D341Med (cell line): ENCODE data around the gene EIF4E2.
"Not testable (repeated sequence)": the region's sequence is repeated elsewhere in the genome, so short reads cannot be mapped to it uniquely, and the experiment has no call there.

ENCODE experiments used
- DNase-seq: peaks from one replicate; pipeline ENCODE4 v3.0.0; 2012; ENCODE audit warnings: low spot score

Gene EIF4E2

DNA sequence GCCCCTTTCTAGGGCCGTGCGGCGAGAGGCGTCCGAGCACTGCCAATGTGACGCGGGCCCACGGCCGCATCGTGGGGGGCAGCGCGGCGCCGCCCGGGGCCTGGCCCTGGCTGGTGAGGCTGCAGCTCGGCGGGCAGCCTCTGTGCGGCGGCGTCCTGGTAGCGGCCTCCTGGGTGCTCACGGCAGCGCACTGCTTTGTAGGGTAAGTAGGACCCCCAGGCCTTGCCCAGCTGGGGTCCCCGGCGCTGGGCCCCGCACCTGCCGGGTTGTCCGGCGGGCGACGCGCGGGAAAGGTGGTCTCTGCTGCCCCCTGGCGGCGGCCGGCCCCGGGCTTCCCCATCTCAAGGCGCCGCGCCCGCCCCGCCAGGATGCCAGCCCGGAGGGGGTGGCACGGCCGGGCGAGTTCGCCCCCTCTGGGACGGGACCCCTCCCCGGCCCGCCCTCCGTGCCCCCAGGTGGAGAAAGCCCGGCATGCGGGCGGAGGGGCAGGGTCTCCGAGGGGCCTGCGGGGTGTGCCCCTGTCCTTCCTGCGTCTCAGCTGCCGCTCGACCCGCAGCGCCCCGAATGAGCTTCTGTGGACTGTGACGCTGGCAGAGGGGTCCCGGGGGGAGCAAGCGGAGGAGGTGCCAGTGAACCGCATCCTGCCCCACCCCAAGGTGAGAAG, 28.4 kb upstream of the EIF4E2 start:
- peak; percentile 93 for DNase-seq

DNA sequence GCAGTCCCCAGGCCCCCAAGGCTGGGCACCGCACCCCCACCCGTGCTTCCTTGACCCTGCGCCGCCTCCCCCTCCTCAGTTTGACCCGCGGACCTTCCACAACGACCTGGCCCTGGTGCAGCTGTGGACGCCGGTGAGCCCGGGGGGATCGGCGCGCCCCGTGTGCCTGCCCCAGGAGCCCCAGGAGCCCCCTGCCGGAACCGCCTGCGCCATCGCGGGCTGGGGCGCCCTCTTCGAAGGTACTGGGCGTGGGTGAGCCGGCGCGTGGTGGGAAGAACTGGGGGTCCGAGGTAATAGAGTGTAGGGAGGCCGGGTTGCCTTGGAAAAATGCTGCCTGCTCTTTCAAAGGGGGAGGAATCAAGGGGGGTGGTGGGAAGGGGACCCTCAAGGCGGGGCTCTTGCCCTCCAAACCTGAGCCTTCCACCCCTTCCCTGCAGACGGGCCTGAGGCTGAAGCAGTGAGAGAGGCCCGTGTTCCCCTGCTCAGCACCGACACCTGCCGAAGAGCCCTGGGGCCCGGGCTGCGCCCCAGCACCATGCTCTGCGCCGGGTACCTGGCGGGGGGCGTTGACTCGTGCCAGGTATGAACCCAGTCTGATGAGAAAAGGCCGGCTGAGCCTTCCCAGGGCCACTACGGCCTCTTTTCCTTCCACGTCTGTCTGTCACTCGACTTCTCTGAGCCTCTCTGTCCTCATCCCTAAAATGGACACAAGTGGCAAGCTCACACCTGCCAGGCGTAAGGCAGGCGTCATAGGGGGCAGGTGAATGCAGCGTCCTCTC, 27.7 kb upstream of the EIF4E2 start:
- no peak for DNase-seq

DNA sequence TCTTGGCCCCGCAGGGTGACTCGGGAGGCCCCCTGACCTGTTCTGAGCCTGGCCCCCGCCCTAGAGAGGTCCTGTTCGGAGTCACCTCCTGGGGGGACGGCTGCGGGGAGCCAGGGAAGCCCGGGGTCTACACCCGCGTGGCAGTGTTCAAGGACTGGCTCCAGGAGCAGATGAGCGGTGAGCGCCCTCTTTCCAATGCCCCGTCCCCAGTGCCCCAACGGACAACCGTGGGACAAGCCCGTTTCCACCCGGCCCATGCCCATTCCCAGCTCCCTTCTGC, 27.1 kb upstream of the EIF4E2 start:
- no peak for DNase-seq

DNA sequence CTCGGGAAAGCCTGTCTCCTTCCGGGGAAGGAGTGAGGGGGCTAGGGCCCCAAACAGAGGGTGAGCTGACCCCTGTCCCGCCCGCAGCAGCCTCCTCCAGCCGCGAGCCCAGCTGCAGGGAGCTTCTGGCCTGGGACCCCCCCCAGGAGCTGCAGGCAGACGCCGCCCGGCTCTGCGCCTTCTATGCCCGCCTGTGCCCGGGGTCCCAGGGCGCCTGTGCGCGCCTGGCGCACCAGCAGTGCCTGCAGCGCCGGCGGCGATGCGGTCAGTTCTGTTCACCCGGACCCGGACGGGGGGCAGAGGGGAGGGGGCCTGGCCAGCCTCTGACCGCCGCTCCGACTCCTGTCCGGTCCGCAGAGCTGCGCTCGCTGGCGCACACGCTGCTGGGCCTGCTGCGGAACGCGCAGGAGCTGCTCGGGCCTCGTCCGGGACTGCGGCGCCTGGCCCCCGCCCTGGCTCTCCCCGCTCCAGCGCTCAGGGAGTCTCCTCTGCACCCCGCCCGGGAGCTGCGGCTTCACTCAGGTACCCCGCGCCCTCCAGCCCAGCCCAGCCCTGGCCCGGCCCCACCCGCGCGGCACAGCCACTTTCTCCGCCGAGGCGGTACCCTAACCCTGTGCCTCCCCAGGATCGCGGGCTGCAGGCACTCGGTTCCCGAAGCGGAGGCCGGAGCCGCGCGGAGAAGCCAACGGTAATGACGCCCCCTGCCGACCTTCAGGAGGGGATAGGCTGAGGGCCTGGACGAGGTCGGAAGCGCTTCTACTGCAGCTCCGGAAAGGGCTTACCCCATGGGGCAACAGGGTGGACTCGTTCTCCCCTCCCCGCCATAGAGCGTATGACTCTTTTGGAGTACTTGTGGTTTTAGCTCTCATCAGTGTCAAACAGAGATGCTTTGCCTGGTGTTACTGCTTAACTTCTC, 26.5 kb upstream of the EIF4E2 start:
- peak; percentile 72 for DNase-seq

DNA sequence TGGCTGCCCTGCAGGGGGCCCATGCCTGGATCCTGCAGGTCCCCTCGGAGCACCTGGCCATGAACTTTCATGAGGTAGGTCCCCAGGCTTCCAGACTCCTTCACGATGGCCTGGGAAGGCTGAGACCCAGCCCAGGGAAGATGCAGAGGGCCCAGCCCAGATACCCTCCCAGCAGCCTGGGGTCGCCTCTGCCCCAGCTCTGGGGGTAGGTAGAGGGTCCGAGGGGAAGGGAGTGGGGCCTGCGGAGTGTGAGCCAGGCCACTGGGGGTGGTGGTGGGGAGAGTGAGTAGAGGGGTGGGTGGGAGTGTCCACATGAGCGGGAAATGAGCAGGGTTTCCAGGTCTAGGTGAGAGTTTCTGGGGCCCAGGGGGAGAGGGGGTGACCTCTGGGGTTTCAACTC, 25.7 kb upstream of the EIF4E2 start:
- no peak for DNase-seq

DNA sequence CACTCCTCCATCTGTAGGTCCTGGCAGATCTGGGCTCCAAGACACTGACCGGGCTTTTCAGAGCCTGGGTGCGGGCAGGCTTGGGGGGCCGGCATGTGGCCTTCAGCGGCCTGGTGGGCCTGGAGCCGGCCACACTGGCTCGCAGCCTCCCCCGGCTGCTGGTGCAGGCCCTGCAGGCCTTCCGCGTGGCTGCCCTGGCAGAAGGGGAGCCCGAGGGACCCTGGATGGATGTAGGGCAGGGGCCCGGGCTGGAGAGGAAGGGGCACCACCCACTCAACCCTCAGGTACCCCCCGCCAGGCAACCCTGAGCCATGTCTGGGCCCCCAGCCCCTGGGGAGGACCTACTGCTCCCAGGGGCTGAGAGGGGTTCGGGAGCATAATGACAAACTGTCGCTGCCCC, 25.3 kb upstream of the EIF4E2 start:
- no peak for DNase-seq

DNA sequence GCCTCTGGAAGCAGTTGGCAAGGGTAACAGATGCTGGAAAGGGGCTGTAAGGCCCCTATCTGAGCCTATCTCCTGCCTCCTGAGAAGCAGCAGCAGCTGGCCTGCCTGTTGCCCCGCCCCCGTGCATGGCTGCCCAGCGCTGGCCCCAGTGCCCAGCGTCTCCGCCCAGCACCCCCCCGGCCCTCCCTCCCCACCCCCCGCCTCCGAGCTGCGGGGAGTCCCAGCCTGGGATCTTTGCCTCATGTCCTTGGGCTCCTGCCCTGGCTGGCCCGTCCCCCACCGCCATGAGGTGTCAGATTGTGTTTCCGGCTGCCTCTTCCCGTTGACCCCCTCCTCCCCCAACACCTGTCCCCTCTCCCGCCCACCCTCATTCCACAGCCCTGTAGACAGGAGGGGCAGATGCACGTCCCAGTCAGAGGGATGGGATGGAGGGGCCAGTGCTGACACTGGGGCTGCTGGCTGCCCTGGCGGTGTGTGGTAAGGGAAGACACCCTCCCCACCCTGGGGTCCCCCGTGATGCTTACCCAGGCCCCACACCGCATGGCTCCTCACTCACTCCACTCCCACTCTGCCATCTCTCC, 24.6 kb upstream of the EIF4E2 start, which contains the start of gene CHRND:
Gene CHRND, plus strand, starts transcription at position 370 of the 581 bp plus-strand sequence. Its CDS starts 56 bp downstream, at position 426.
- DNase-seq, result no peak

DNA sequence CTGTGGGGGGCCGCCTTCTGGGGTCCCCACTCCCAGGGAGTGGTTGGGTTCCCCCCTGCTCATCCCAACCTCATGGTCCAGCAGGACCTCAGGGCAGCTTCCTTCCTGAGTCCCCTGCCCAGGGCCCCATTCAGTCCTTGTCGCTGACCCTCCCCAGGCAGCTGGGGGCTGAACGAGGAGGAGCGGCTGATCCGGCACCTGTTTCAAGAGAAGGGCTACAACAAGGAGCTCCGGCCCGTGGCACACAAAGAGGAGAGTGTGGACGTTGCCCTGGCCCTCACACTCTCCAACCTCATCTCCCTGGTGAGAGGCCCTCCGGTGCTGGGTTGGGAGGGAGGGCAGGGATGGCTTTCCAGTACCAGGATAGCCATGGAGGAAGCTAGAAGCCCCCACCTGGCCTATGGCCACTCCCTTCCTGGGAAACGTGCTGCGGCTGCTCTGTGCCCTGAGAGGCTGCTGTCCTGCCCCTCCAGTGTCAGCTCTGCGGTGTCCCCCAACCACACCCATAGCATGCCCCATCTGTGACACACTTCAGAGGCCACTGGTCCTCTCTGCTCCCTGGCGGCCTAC, 24.0 kb upstream of the EIF4E2 start:
- DNase-seq, result no peak

DNA sequence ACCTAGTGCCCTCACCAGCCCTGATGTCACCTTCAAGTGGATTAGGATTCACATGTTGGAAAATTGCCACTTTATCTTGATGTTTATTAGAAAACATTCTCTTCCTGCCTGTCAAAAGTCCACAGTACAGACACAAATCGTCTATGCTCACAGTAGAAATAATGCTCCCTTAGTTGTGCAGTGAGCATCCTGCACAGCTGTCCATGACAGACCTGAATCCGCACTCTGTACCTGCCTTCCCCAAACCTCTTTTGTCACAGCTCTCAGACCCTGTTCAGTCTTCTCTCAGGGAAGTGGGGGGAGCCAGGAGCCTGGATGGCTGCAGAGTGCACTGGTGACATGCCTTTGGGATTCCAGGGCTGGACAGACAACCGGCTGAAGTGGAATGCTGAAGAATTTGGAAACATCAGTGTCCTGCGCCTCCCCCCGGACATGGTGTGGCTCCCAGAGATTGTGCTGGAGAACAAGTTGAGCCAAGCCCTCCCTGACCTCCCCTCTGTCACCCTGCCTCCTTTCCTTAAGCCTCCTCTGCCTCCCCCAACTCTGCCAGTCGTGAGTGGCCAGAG, 22.5 kb upstream of the EIF4E2 start:
- DNase-seq, result no peak

DNA sequence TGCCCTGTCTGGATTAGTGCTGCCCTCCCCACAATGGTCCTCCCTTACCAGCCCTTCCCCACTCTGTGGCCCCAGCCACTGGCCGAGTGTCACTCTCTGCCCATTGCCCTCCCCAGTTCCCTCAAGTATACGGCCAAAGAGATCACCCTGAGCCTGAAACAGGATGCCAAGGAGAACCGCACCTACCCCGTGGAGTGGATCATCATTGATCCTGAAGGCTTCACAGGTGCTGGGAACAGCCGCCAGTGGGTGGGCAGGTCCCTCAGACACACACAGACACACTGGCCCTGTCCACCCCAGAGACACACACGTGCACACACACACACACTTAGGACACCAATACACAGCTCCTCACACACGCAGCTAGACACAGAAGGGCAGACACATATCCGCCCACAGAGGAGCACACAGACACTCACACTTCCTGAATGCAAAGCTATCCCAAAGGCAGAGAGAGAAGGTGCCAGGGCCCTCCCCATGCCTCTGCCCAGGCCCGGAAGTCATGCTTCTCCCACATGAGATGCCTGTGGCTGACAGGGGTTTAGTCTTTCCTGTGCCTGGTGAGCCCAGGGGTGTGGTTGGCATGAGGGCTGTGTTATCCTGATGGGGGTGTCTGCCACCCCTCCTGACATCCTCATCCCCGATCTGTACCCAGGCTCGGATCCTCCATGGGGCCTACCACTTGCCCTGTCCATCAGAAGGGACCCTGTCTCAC, 21.6 kb upstream of the EIF4E2 start:
- DNase-seq, result no peak

DNA sequence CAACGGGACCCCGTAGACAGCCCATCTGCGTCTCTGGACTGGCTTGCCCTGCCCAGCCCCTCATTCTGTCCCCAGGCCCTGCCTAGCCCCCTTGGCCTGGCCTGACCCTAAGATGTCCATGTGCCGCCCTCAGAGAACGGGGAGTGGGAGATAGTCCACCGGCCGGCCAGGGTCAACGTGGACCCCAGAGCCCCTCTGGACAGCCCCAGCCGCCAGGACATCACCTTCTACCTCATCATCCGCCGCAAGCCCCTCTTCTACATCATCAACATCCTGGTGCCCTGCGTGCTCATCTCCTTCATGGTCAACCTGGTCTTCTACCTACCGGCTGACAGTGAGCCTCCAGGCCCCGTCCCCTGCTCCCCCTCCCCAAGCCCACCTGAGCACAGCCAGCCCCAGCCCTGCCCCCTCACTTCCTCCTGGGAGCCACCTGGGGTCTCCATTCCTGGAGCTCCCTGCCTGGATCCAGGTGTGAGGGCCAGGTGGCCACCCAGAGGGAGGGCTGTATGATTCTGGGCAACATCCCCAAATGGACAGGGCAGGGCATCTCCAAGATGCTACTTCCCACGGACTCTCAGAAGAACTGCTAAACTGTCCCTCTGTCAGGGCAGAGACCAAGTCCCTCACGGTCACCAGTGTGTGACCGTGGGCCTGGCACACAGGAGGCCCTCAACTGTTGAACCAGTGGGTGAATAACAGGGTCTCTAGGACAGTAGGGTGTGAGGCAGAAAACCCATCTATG, 20.5 kb upstream of the EIF4E2 start:
- no peak for DNase-seq

DNA sequence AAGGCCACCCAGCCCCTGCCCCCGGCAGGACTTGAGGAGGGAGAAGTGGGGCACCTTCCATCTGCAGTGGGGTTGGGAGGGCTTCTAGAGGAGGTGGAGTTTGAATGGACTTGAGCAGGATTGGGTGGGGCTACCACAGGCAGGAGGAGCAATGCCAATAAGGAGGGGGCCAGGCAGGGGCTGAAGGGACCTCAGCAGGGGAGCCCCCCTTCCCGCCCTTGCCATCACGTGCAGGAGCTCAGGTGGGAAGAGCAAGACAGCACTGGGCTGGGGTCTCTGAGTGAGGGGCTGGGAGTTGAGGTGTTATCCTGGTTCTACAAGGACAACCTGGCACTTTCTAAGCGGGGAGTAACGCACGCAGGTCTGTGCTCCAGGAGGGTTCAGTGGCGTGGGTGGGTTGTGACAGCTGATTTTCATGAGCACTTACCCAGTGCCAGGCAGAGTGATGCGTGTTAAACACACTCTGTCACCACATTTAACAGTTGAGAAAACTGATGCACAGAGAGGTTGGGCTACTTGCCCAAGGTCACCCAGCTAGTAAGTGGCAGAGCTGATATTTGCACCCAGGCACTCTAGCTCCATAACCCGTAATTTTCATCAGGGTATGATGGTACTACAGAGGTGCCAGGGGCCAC, 19.7 kb upstream of the EIF4E2 start:
- no peak for DNase-seq

DNA sequence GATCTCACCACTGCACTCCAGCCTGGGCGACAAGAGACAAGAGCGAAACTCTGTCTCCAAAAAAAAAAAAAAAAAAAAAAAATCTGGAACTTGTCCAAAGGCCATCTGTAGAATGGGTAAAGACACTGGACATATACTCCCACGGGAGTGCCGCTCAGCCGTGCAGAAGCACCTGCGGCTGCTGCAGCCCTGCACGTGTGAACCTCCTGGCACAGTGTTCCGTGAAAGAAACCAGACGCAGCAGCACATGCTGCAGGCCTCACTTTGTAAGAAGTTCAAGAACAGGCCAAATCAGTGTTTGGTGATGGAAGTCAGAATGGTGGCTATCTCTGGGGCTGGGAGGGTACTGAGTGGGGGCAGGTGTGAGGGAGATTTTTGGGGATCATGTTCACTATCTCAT, 18.1 kb upstream of the EIF4E2 start:
- no peak for DNase-seq

DNA sequence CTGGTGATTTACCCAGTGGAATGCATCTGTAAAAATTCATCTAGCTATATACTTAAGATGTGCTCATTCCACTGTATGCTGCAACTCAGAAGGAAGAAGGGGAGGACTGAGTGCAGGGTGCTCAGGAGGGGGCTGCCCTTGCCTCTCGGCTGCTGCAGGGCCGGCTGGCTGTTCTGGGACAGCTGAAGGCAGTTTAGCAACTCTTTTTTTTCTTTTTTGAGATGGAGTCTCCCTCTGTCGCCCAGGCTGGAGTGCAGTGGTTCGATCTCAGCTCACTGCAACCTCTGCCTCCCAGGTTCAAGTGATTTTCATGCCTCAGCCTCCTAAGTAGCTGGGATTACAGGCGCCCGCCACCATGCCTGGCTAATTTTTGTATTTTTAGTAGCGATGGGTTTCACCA, 17.7 kb upstream of the EIF4E2 start:
- DNase-seq, result not testable (repeated sequence)

DNA sequence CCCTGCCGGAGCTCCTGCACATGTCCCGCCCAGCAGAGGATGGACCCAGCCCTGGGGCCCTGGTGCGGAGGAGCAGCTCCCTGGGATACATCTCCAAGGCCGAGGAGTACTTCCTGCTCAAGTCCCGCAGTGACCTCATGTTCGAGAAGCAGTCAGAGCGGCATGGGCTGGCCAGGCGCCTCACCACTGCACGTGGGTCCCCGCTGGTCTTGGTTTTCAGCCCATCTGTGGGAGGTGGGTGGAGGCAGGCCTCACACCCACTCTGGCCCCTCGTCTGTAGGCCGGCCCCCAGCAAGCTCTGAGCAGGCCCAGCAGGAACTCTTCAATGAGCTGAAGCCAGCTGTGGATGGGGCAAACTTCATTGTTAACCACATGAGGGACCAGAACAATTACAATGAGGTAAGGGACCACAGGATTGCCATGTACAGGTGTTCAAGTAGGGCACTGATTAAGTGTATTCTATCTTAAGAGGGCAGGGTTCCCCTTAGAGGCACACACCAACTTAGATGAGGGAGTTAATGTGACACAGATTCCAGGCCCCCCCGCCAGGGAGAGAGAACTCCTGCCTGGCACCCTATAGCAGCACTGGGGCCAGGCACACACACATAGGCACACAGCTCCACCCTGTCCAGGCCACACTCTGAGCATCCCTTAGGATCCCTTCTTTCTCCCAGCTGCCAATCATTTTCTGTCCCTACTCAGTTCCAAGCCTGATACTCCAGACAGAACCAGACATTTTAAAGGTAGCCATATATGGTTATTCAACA, 16.4 kb upstream of the EIF4E2 start:
- DNase-seq, result no peak

DNA sequence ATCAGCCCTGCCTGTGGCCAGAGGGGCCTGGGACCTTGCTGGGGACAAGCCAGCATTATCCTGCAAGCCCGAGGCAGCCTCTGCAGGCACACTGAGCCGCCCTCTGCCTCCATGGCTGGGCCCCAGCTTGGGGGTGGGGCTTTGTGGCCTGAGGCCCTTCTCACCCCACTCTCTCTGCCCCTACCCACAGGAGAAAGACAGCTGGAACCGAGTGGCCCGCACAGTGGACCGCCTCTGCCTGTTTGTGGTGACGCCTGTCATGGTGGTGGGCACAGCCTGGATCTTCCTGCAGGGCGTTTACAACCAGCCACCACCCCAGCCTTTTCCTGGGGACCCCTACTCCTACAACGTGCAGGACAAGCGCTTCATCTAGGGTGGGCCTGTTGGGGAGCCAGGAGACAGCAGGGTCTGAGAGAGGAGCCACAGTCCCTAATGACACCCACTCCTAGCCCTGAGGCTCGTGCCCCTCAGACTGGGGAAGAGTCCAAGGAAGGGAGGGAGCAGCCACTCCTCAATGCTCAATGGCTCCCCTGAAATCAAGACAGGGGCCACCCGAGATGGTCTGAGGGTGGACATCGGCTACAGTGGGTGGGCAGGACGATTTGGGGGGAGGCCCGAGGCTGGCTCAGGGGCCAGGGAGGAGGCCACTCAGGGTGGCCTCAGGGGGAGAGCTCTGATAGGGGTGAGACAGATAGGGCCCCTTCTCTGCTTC, 15.4 kb upstream of the EIF4E2 start:
- DNase-seq, result no peak

DNA sequence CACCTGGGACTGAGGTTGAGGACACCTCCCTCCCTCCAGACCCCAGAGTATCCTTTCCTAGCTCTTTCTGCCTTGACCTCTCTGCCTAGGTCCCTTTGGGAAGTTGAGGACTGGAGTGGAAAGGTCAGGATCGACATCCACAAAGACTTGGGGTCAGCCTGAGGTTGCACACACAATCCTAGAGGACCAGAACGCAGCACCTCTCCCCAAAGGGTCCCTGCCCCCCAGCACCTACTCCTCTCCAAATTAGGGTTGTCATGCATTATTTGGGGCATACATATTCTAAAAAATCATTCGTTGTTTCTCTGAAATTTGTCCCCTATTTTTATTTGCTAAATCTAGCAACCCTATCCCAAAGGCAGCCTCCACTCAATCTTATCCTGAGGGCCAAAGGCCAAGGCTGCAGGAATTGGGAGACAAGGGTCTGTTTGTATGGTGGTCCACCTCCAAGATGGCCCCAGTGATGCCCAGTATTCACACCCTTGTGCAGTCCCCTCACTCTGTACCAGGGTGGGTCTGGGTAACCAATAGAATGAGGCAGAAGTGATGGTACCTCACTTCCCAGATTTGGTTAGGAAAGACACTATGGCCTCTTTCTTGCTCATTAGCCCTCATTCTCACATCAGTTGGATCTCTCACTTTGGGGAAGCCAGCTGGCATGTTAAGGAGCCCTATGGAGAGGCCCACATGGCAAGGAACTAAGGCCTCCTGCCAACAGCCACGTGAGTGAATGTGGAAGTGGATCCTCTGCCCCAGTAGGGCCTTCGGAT, 14.5 kb upstream of the EIF4E2 start:
- no peak for DNase-seq

DNA sequence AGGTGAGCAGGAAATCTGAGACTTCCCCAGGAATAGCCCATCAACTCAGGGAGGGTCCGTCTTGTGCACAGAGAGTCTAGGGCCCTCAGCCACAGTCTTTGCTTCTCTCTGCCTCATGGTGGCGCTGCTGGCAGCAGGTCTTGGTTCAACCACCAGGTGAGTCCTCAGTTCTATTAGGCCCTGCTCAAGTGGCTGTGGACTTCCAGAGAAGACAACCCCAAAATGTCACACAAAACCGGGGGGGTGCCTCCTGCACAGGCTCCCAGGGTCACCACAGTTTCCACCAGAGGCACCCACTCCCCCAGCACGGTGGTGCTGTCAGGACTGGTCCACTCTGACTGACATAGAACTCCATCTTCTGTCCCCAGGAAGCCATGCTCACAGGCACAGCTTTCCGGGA, 13.4 kb upstream of the EIF4E2 start:
- DNase-seq, result no peak
